ENCODE measurements around the gene SH3TC2.
A peak's percentile ranks its signal among the peaks of the same experiment; 100 is the strongest.

Gene SH3TC2

GRCh38 chr5:149056616-149057165 is 6.2 kb downstream of the SH3TC2 start:
- DNase-seq: no peak

DNA sequence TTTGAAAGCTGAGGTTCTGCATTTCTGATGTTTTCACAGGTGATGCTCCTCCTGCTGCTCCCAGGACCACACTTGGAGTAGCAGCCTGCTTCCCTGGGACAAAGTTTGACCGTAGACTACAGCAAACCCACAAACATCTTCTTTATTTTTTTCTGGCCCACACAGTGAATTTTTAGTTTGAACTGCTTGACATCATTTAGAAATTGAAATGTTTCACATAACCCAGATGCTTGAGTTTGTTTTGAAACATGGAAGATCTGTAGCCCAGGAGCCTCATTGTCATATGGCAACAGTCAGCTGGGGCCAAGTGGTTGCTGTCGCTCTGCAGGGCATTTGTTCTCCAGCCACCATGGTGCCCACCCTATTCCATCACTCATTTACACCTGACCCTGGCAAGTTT is 8.4 kb downstream of the SH3TC2 start:
- no peak for DNase-seq

DNA sequence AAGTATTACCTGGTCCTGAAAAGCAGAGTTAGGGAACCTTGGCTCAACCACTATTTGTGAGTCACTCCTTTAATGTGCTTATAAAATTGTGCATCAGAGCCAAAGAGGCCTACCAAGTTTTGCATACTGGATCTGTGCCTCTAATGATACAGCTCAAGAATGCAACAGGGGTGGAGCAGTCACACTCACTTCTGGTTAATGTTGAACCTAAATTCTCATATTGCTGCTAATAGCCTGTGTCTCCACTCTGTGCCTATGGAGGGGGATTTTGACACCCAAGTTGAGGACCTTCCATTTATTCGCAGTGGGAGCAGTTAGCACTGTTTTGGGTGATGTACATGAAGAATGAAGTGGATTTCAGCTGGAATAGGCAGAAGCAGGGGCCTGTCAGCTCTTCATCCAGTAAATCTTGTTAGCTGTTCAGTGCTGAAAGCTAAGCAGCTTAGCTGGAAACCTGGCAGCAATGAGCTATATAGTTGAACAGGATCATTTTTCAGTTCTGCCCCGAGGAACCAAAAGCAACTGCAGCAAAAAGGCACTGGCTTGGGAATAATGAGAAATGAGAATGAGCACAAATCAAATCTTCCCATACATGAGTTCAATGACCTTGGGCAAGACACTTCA is 9.7 kb downstream of the SH3TC2 start:
- DNase-seq: no peak

DNA sequence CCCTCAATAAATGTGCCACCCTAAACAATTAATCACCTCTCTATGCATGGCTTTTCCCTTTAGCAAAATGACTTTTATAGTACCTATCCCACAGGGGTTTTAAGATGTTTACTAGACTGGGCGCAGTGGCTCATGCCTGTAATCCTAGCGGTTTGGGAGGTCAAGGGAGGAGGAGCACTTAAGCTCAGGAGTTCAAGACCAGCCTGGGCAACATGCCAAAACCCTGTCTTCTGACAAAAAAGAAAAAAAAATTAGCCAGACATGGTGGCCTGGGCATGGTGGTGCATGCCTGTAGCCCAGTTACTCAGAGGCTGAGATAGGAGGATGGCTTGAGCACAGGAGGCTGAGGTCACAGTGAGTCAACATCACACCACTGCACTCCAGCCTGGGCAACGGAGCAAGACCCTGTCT is 13.5 kb downstream of the SH3TC2 start:
- no peak for DNase-seq

DNA sequence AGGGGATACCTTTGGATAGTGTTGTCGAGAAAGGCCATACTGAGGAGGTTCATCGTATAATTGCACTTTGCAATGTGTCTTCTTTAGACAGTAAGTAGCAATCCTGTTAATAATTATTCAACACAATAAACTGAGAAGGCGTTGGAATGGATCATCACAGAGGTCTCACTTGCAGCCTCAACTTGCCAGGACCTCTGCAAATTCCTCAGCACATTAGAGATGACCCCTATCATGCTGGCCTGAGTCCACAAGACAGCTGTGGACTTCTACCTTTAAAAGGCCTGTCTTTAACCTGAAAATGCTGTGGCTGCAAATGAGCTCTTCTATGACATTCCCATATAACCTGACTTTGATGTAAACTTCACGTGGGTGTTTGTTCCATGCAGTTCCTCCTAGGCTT is 14.1 kb downstream of the SH3TC2 start:
- DNase-seq: no peak

DNA sequence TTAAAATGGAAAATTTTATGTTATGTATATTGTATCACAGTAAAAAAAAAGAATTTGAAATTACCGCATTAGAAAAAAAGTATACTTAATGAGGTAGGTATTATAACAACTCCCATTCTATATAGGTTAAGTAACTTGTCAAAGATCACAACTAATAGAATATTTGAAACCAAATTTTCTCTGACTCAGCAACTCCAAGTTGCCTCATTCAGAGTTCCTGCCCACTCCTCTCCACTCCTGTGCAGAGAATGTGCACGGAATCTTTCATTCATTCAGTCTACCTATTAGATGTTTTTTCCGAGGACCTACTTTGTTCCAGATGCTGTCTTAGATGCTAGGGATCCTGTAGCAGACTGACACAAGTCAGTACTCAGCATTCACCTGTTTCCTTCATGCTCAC is 15.4 kb downstream of the SH3TC2 start:
- DNase-seq: no peak

- no peak for DNase-seq
Observed at GRCh38 chr5:149046196-149046829, 16.5 kb downstream of the SH3TC2 start.

DNA sequence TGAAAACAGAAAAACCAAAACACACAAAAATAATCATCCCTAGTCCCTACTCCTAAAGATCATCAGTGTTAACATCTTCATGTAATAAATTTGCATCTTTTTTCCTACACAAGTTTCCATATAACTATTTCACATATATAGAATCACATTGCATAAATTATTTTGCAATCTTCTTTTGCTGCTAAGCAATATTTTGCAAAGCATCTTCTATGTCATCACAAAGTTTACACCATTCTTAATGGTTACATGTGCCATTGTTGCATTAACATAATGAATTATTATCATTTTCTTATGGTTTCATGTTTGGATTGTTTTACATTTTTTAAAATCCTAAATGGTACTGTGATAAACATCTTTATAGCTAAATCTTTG is 17.8 kb downstream of the SH3TC2 start:
- no peak for DNase-seq

GRCh38 chr5:149044453-149045088 is 18.3 kb downstream of the SH3TC2 start:
- no peak for DNase-seq

- DNase-seq: no peak
Observed at GRCh38 chr5:149043641-149044040, 19.2 kb downstream of the SH3TC2 start.

DNA sequence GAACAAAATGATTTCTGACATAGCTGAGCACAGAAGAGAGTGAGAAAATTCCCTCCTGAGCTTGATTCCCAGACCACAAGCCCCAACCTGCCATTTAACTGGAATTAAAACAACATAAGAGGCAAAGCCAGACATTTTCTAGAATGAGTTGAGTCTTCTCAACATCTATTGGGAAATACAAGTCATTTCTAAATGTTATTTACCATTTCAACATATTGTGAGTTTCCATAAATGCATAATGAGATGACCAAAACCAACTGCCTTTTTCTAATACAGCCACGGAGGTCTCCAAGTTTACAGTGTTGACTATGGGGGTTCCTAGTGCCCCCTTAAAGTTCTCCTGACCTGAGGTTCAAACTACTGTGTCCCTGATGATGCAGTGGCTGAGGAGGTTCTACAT is 20.0 kb downstream of the SH3TC2 start:
- DNase-seq: no peak

- no peak for DNase-seq
Observed at GRCh38 chr5:149041242-149041641, 21.6 kb downstream of the SH3TC2 start.

DNA sequence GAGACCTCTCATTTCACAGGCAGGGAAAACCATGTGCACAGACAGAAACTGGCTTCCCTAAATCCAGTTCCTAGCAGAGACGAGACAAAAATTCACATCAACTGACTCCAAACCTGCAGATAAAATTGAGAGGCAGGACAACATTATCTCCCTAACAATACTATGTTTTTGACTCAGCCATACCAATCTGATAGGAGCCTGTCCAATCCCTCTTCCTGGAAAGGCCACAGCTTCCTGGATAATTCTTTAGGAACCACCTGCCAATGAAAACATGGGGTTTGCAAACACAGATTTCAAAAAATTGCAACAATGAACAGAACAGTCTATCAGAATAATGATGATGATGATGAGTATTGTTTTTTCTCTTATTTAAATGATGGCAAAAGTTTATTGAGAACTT is 22.4 kb downstream of the SH3TC2 start:
- DNase-seq: no peak

DNA sequence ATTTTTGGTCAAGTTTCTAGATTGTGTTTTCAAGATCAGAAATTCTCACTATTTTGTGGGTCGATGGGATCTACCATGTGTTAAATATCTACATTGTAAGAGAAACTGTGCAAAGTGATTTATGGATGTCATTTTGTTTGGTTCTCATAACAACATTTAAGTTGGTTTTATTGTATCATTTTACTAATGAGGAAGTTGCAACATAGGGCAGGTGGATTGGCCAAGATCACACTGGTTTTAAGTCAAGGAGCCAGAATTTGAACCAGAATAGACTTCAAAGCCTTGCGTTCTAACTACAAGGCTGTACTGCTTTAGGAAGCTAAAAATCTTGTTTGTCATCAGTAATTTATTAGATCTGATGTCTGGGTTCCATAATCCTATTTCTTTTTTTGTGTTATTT is 23.4 kb downstream of the SH3TC2 start:
- DNase-seq: no peak

DNA sequence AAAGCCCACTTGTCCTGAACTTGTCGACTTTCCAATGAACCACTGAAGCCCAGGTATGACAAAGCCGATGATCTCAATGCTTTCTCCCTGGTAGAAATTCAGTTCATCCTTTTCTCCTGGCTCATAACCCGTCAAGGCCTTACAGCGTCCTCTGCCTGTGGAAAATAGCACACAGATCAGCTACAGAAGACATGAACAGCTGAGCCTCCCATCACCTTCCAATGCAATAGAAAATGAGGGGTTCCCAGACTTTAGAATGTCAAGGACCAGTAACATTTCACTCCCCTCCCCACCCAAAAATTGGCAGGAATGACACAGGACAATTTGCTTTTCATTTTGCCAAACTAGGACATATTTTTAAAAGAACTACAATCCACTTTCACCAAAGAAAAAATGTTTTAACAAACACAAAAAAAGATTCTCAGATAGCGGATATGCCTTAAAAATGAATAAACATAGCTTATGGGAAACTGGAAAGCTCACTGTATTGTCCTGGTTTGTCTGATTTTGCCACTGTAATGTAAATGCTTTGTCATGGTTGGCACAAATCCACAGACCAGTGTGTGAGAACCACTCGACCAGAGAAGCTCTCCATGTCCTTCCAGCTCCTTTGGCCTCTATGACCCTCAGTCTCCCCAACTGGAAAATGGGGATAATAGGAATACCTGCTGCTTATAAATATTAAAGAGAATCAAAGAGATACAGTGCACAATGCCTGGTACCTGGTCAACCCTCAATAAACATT is 24.4 kb downstream of the SH3TC2 start:
- no peak for DNase-seq

DNA sequence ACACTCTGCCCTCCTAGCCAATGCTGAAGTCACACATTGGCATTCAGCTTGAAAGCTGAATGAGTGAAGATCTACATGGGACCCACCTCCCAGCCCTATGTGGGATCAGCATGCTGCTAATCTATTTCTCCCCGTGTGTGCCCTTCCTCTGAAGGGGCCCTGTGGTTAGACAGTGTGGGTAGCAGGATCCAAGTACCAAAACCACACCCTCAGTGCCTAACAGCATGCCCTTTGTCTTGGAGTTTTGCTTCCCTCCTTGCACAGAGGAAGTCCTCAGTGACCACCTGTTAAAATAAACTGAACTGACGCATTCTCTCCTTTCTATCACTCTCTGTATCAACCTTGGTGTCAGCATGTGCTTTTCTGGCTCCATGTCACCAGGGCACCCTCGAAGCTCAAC is 25.0 kb downstream of the SH3TC2 start:
- no peak for DNase-seq

DNA sequence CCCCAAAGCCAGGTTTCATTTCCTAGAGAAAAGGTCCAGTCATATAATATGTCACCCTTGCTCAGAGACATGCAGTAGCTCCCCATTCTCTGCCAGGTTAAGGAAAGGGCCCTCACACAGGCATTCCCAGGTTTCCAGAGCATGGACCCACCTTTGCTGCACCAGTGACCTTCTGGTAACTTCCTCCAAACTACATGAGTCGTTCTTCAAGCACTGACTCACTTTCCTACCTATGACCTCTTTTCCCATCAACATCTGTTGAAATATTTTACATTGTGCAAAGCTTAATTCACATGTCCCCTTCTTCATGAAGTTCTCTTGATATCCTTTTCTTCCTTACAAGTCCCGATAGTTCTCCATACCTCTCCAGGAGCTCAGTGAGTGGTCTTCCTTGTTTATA is 25.9 kb downstream of the SH3TC2 start:
- no peak for DNase-seq

DNA sequence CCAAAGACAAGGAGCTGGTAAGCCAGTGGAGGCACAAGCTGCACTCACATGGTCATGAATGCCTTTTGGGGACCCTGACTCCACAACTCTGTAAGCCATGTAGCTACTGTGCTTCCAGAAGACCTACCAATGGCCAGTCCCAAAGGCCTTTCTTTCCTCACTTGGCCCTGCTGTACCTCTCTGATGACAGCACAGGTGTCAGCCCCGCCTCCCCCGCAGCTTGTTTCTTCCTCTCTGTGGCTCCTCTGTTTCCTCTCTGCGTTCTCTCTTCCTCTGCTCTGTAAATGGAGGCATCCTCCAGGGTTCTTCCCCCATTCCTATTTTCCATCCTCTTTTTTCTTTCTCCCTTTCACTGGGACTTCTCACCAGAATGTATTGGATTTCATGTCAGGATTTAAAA is 26.7 kb downstream of the SH3TC2 start:
- DNase-seq: no peak

DNA sequence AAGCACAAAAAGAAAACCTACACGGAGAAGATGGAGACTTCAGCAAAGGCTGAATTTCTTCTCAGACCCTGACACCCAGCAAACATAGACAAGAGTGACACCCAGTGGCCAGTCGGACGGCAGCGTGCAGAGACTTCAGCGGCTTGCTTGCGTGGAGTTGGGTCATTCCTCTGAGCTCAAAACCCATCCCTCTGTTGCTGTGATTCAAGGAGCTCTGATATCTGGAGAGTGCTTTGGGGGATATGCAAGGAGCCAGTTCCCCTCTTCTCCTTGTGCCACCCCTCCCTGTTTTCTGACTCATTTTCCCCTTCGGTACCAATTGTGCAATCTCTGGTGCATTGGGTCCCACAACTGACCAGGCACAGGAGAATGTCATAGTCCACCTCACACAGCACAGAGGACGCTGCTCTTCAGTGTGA is 27.5 kb downstream of the SH3TC2 start:
- DNase-seq: peak; percentile 56

DNA sequence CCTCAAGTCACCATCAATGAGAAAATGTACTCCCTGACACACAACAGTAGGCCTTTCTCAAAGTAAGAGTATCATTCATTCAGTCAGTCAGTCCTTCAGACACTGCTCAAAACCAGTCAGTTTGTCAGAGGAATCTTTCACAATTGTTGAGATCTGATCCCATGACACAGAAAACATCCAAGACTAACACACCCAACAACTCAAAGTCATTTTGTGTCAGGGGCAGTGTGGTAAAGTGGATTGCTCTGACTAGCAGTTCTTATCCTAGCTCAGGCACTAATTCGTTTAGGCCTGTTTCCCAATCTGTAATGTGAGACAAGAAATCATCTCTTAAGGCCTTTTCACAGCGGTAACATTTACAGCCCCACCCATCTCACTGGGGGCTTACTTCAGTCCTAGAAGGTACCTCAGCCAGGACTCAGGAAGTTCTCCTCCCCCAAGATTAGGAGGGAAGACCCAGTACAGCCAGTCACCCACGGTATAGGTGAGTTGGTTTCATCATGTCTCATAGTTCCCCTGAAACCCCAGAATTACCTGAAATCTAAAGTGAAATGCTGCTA is 31.9 kb downstream of the SH3TC2 start:
- DNase-seq: no peak

DNA sequence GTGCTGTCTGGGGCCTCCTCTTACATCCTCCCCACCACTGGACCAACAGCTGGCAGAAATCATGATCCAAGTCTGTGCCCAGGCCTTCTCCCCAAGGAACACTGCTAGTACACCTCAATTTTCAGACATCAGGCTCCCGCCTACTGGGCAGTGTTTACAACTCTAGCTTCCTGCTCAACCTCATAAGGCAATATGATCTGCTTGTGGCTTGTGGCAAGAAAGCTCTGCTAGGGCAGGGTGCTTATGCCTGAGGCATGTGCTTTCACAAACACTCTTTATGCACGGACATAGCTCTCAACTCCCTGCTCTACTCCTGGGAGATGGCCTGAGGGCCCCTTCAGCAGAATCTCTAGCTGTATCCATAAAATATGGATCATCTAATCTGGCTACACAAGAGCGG is 32.5 kb downstream of the SH3TC2 start:
- no peak for DNase-seq

DNA sequence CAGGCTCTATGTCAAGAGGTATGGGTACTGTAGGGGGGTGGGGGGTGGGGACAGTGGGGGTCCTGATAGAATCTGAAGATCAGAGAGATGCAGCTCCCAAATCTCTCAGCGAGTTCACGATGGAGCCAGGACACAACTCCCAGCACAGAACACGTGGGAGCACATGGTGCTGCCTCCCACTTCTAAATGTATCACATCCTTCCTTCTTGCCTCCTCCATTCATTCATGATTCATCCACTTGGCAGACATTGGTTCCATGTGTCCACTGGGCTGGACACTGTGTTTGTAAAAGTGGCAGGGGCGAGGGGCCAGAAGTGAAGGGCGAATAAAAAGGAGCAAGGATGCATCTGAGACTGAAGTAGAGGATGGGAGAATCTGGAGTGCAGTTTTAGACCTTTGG is 33.9 kb downstream of the SH3TC2 start:
- DNase-seq: no peak

DNA sequence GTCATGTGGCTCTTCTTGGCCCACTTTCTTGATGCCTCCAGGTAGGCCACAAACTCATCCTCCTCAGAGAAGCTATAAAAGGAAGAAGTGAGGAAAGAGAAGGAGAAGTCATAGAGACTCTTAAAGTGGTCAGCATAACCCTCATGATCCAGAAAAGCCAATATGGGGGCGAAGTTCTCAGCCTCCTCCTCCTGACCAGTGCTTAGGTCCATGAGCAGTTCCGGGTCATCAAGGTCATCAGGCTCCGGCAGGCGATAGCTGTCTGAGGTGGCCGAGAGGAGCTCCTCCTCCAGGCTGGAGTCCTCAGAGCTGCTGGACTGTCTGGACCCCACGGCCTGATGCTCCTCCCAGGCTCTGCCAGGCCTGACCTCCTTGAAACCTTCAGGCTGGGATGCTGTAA is 34.7 kb downstream of the SH3TC2 start:
- DNase-seq: no peak
